ENCODE results near the gene SUPT5H.

The SUPT5H gene

GRCh38 chr19:39399668-39400050, 45.7 kb upstream of the SUPT5H start:
- TF ChIP-seq PATZ1 (CRISPR knock-in tag; IDR thresholded peaks at IDR 0.05; ENCODE audit: borderline replicate concordance) (no peak), SNAI2 (CRISPR knock-in tag; IDR thresholded peaks at IDR 0.05) (no peak), TOX (CRISPR knock-in tag; IDR thresholded peaks at IDR 0.05; ENCODE audit: borderline replicate concordance) (no peak), ZNF70 (CRISPR knock-in tag; IDR thresholded peaks at IDR 0.05) (no peak), BACH2 (CRISPR knock-in tag; IDR thresholded peaks at IDR 0.05; ENCODE audit: borderline replicate concordance) (no peak), ZC3H10 (CRISPR knock-in tag; IDR thresholded peaks at IDR 0.05) (no peak), ESRRG (CRISPR knock-in tag; IDR thresholded peaks at IDR 0.05) (no peak), ISL1 (CRISPR knock-in tag; IDR thresholded peaks at IDR 0.05) (no peak), ZNF8 (CRISPR knock-in tag; IDR thresholded peaks at IDR 0.05) (no peak), ARNTL (CRISPR knock-in tag; IDR thresholded peaks at IDR 0.05; ENCODE audit: borderline replicate concordance, low read depth) (no peak)
- no peak for ATAC-seq

GRCh38 chr19:39400061-39400460, 45.3 kb upstream of the SUPT5H start:
- no peak for ATAC-seq

More at GRCh38 chr19:39400061-39400460, 45.3 kb upstream of the SUPT5H start:
- no peak for TF ChIP-seq CSDC2 (CRISPR knock-in tag; IDR thresholded peaks at IDR 0.05)
- TF ChIP-seq ZFP3 (CRISPR knock-in tag; IDR thresholded peaks at IDR 0.05) = no peak
- TF ChIP-seq GLIS3 (CRISPR knock-in tag; IDR thresholded peaks at IDR 0.05) = no peak
- TF ChIP-seq CSRNP3 (CRISPR knock-in tag; IDR thresholded peaks at IDR 0.05) = no peak
- no peak for TF ChIP-seq TSHZ2 (CRISPR knock-in tag; IDR thresholded peaks at IDR 0.05)
- no peak for TF ChIP-seq TOX (CRISPR knock-in tag; IDR thresholded peaks at IDR 0.05; ENCODE audit: borderline replicate concordance)
- TF ChIP-seq ARNTL (CRISPR knock-in tag; IDR thresholded peaks at IDR 0.05; ENCODE audit: borderline replicate concordance, low read depth) = no peak
- TF ChIP-seq PATZ1 (CRISPR knock-in tag; IDR thresholded peaks at IDR 0.05; ENCODE audit: borderline replicate concordance) = no peak
- TF ChIP-seq SNAI2 (CRISPR knock-in tag; IDR thresholded peaks at IDR 0.05) = no peak
- no peak for TF ChIP-seq ESRRG (CRISPR knock-in tag; IDR thresholded peaks at IDR 0.05)
- TF ChIP-seq ZNF565 (CRISPR knock-in tag; conservative IDR thresholded peaks at IDR 0.05; ENCODE audit: low read depth) = no peak
- TF ChIP-seq POU6F1 (CRISPR knock-in tag; IDR thresholded peaks at IDR 0.05; ENCODE audit: borderline replicate concordance, low read depth) = no peak
- no peak for TF ChIP-seq ZFP30 (CRISPR knock-in tag; IDR thresholded peaks at IDR 0.05)
- TF ChIP-seq ZNF70 (CRISPR knock-in tag; IDR thresholded peaks at IDR 0.05) = no peak
- no peak for TF ChIP-seq ZC3H10 (CRISPR knock-in tag; IDR thresholded peaks at IDR 0.05)
- no peak for TF ChIP-seq ZNF8 (CRISPR knock-in tag; IDR thresholded peaks at IDR 0.05)
- no peak for TF ChIP-seq CREB5 (CRISPR knock-in tag; IDR thresholded peaks at IDR 0.05; ENCODE audit: low read depth)
- no peak for TF ChIP-seq PPARA (CRISPR knock-in tag; IDR thresholded peaks at IDR 0.05; ENCODE audit: borderline replicate concordance)
